LNCAP (cell line): Measurements from ENCODE around the gene SCN5A.
A peak's percentile ranks its signal among the peaks of the same experiment; 100 is the strongest.

Experiments
- CTCF ChIP-seq: fragments of 450-650 bp; IDR thresholded peaks from 2 replicates; pipeline ENCODE4 v1.5.1; 2017; ENCODE audit warnings: mild to moderate bottlenecking

The SCN5A gene

GRCh38 chr3:38630606-38631005 lies 18.9 kb downstream of the SCN5A start:
- no peak for TF ChIP-seq CTCF

GRCh38 chr3:38630070-38630469 lies 19.4 kb downstream of the SCN5A start:
- TF ChIP-seq CTCF: no peak

- no peak for TF ChIP-seq CTCF
Observed at GRCh38 chr3:38628835-38629234, 20.7 kb downstream of the SCN5A start.

GRCh38 chr3:38627956-38628355 lies 21.5 kb downstream of the SCN5A start:
- TF ChIP-seq CTCF: peak; percentile 45

GRCh38 chr3:38626171-38626570 lies 23.3 kb downstream of the SCN5A start:
- no peak for TF ChIP-seq CTCF

GRCh38 chr3:38623539-38623938 lies 25.9 kb downstream of the SCN5A start:
- TF ChIP-seq CTCF: no peak

- TF ChIP-seq CTCF: no peak
Observed at GRCh38 chr3:38622336-38622735, 27.2 kb downstream of the SCN5A start.

GRCh38 chr3:38620236-38620635 lies 29.3 kb downstream of the SCN5A start:
- no peak for TF ChIP-seq CTCF
